Prostate gland (tissue), 2 donors: Measurements from ENCODE around the gene VPS13A.
"Not testable (repeated sequence)": the region's sequence is repeated elsewhere in the genome, so short reads cannot be mapped to it uniquely, and the experiment has no call there.

Experiments used
- POLR2A ChIP-seq: fragments of 450-650 bp; IDR thresholded peaks from one replicate; pipeline ENCODE4 v1.6.1; 2016; ENCODE audit warnings: antibody characterized with exemption, mild to moderate bottlenecking
- POLR2AphosphoS5 ChIP-seq: sonication (generic); formaldehyde crosslinking; IDR thresholded peaks from one replicate; pipeline ENCODE4 v1.6.1; 2017; ENCODE audit warnings: antibody characterized with exemption
- TF ChIP-seq, protein P1 (sequence below), 4 experiments: fragments of 200-600 bp in 2 of 4; fragments of 450-650 bp in 2 of 4; sonication (generic) in 2 of 4; IDR thresholded peaks; 1 replicate in 3 of 4; 2 replicates in 1 of 4; pipeline ENCODE4 v1.5.1; 2016 to 2019; ENCODE audit warnings: antibody characterized with exemption in 4 of 4, mild to moderate bottlenecking in 2 of 4, moderate library complexity in 2 of 4

DNA sequence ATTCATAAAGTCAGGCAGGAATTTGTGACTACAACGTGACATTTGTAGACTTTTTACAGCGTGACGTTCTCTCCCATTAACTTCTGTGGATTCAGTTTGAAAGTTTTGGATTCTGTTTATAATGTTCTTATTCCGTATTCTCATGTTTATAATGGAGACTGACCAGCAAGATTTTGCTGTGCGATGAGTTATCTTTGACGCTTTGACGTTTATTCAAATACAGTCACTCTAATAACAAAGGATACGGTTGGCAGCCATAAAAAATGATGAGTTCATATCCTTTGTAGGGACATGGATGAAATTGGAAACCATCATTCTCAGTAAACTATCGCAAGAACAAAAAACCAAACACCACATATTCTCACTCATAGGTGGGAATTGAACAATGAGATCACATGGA, 221.2 kb downstream of the VPS13A start:
- TF ChIP-seq, protein P1, sequence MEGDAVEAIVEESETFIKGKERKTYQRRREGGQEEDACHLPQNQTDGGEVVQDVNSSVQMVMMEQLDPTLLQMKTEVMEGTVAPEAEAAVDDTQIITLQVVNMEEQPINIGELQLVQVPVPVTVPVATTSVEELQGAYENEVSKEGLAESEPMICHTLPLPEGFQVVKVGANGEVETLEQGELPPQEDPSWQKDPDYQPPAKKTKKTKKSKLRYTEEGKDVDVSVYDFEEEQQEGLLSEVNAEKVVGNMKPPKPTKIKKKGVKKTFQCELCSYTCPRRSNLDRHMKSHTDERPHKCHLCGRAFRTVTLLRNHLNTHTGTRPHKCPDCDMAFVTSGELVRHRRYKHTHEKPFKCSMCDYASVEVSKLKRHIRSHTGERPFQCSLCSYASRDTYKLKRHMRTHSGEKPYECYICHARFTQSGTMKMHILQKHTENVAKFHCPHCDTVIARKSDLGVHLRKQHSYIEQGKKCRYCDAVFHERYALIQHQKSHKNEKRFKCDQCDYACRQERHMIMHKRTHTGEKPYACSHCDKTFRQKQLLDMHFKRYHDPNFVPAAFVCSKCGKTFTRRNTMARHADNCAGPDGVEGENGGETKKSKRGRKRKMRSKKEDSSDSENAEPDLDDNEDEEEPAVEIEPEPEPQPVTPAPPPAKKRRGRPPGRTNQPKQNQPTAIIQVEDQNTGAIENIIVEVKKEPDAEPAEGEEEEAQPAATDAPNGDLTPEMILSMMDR (IDR thresholded peaks at IDR 0.05), result not testable (repeated sequence)
- TF ChIP-seq POLR2AphosphoS5, POLR2A: not testable (repeated sequence)
